Measurements from ENCODE around the gene ENDOD1. TPM values are rescaled to one million over a fixed set of nuclear protein-coding genes. Genes with fewer than 3 reads are reported as not detected.
"Not testable (repeated sequence)": the region's sequence is repeated elsewhere in the genome, so short reads cannot be mapped to it uniquely, and the experiment has no call there.

Gene ENDOD1
- total RNA-seq = 10 to 100 TPM; 22.8 to 33.7 (median 26.3) TPM

DNA sequence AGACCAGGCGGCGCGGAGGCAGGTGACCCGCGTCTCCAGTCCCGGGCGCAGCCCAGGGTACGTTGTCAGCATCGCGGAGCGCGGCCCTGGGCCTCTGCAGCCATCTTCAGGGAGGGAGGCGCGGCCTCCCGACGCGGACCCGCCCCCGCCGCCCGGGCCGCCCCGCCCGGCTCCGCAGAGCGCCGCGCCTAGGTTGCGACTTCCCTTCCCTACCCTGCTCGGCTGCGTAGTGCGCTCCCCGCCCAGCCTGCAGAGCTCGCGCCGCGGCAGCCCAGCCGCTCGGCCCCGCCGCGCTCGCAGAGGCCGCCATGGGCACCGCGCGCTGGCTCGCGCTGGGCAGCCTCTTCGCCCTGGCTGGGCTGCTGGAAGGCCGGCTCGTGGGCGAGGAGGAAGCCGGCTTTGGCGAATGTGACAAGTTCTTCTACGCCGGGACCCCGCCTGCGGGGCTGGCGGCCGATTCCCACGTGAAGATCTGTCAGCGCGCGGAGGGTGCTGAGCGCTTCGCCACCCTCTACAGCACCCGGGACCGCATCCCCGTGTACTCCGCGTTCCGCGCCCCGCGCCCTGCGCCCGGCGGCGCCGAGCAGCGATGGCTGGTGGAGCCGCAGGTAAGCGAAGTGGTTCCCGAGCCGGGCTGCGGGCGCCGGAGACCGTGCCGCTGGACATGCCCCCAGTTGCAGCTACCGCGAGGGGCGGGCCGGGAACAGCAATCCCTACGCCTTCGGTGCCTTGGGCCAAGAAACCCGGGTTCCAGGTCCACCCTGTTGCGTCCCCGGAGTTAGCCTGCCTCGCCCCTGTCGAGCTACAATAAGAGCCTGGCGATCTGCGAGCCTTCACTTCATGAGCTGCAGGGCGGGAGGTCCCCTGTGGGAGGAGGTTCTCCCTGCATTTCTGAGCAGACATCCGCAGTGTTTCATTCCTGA is at the start of gene ENDOD1:
Gene ENDOD1, plus strand, starts transcription at position 227 of the 923 bp plus-strand sequence. Its CDS starts 82 bp downstream, at position 309.
- no peak for TF ChIP-seq CTCF (IDR thresholded peaks at IDR 0.05; ENCODE audit: low read depth)

- no peak for TF ChIP-seq CTCF (IDR thresholded peaks at IDR 0.05; ENCODE audit: low read depth)
These were observed 47.4 kb upstream of the ENDOD1 start for GRCh38 chr11:95042239-95042638.

DNA sequence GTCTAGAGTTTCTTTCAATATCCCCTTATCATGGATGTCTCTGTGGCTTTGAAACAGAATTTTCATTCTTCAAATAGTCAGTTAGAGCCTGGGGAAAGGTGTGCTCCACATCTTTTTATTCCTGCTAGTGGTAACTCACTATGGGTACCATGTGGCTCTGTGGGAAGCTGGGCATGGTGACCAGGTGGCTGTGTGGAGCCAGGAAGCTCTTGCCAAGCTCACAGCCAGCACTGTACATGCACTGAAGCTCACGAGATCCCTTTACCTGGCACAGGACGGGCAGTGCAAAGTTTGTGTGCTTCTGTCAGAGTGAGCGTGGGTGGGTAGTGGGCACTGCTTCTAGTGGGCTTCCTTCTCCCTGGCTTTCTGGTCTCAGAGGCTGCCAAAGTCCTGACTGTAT is 46.7 kb upstream of the ENDOD1 start:
- TF ChIP-seq CTCF (IDR thresholded peaks at IDR 0.05; ENCODE audit: low read depth) = no peak

DNA sequence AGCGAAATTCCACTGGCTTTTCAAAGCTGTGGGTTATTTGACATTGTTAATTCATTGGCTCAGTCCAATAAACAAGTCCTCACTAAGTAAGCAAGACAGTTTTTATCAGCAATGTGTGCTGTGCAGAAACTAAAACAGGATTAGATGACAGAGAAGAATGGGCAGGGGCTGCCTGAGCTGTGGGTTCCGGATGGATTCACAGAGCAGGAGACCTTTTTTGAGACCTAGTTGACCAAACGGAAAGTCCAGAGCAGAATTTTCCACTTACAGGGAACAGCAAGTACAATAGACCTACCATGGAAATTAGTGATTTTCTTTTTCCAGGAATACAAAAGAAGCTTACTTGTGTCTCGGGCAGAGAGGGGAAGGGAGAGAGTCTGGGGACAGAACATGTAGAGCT is 45.6 kb upstream of the ENDOD1 start:
- no peak for TF ChIP-seq CTCF (IDR thresholded peaks at IDR 0.05; ENCODE audit: low read depth)

GRCh38 chr11:95045812-95046211 is 43.8 kb upstream of the ENDOD1 start:
- TF ChIP-seq CTCF (IDR thresholded peaks at IDR 0.05; ENCODE audit: low read depth) = no peak

DNA sequence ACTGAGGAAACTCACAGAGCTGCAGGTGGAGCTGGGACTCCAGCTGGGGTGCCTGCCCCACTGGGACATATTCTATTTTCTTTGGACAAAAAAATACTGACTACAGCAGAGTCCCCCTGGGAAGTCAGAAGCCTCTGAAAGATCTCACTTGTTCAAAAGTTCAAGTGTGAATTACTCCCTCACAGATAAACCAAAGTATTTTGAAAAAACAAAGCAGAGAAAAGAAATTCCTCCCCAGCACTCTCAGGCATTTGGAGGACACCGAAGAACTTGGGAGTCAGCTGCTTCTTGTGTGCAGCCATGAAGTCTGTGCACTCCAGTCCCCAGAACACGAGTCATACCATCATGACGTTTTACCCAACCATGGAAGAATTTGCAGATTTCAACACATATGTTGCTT is 40.5 kb upstream of the ENDOD1 start, which contains the start of gene KDM4F:
Gene KDM4F, plus strand, starts transcription at position 301 of the 400 bp plus-strand sequence.
- not testable (repeated sequence) for TF ChIP-seq CTCF (IDR thresholded peaks at IDR 0.05; ENCODE audit: low read depth)

DNA sequence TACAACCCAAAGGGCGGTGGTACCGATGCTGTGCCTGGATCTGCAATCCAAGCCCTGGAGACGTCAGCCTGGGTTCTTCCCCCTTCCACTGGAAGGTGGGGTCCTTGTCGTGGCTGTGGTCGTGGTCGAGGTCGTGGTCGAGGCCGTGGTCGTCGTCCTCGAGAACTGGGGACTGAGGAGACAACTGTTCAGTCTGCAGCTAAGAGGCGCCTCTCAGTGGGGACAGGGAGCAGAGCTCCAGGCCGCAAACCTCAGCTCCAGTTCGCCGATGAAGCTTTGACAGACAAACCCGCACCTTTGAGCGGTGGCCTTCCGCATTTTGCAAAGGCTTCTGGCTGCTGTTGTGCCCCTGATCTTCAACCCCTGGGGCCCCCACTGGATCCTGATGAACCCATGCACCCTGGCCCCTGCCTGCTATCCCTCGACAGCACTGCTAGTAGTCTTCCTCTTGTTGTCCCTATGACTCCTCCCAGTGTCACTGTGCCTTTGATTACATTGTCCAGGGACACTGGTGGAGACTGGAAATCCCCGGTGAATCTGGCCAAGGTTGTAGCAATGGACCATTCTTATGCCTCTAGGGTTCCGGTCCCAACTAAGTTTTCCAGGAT is 38.9 kb upstream of the ENDOD1 start:
- no peak for TF ChIP-seq CTCF (IDR thresholded peaks at IDR 0.05; ENCODE audit: low read depth)

Data from subcutaneous adipose tissue (tissue), 4 donors.